ENCODE measurements around the gene CHMP3. TPM values are rescaled to one million over a fixed set of nuclear protein-coding genes. Genes with fewer than 3 reads are reported as not detected.

The CHMP3 gene
- total RNA-seq, 4 donors from 2014 or later: 206 to 236 (median 211) TPM

- WGBS, 2 donors (ENCODE audit: low coverage in 1 of 2): 100% methylated on average over 3 of the region's 3 CpGs
- ATAC-seq: no peak
- no peaks in the 10 kb centered on the region for H3K27me3 ChIP-seq
Measured at GRCh38 chr2:86533589-86533988, 29.7 kb downstream of the CHMP3 start.

DNA sequence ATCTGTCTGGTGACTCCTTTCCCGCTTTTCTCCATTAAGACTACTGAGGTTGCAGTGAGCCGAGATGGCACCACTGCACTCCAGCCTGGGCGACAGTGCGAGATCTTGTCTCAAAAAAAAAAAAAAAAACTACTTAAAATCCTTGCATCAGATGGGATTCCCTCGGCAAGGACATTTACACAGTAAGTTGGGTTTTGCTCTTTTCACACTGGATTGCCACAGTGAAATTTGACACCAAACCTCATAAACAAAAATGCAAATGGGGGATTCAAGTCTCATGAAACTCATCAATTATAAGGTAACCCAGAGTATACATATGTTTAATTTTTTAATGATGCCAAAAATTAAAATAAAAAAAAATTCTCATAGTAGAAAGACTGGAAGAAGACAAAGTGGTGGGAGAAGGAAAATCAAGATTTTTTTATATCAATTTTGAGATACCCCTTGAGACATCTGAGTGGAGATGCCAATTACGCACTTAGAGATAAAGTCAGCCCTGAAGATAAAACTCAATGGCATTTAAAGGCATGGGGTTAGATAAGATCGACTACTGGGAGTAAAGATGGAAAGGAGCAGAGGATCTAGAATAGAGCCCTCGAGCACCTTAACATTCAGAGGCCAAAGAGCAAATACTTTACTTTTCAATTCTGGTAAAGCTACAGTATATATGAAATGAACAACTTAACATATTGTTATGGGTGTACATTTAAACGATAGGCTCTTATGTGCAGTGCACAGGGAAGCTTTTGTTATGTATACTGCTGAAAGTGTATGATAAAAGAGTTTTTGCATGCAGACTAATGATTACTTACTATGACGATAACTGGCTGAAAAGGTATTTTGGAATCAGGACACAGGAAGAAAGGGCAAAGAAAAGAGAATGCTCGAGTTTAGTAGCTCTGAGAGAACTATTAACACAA is 37.6 kb downstream of the CHMP3 start:
- Histone ChIP-seq H3K27me3 (no peaks in the 10 kb centered on the region), H3K27ac (no peak overlapping the region), H3K4me1 (no peaks in the 10 kb centered on the region), H3K4me3 (no peak overlapping the region), H3K9me3 (no peaks in the 10 kb centered on the region), H3K36me3 (peaks cover 0 to 52% of the 10 kb centered on the region in 2 donors)
- TF ChIP-seq, protein P1, sequence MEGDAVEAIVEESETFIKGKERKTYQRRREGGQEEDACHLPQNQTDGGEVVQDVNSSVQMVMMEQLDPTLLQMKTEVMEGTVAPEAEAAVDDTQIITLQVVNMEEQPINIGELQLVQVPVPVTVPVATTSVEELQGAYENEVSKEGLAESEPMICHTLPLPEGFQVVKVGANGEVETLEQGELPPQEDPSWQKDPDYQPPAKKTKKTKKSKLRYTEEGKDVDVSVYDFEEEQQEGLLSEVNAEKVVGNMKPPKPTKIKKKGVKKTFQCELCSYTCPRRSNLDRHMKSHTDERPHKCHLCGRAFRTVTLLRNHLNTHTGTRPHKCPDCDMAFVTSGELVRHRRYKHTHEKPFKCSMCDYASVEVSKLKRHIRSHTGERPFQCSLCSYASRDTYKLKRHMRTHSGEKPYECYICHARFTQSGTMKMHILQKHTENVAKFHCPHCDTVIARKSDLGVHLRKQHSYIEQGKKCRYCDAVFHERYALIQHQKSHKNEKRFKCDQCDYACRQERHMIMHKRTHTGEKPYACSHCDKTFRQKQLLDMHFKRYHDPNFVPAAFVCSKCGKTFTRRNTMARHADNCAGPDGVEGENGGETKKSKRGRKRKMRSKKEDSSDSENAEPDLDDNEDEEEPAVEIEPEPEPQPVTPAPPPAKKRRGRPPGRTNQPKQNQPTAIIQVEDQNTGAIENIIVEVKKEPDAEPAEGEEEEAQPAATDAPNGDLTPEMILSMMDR (IDR thresholded peaks at IDR 0.05): no peak
- TF ChIP-seq POLR2A (IDR thresholded peaks at IDR 0.05) (no peak), POLR2AphosphoS5 (IDR thresholded peaks at IDR 0.05) (no peak), EP300 (IDR thresholded peaks at IDR 0.05) (no peak)
- 80 to 92% methylated on average over 11 of the region's 11 CpGs for WGBS, 2 donors (ENCODE audit: low coverage in 1 of 2)
- ATAC-seq: no peak

More at GRCh38 chr2:86533589-86533988, 29.7 kb downstream of the CHMP3 start:
- H3K4me3 ChIP-seq: no peak overlapping the region
- no peaks in the 10 kb centered on the region for H3K9me3 ChIP-seq
- no peak overlapping the region for H3K27ac ChIP-seq
- TF ChIP-seq EP300 (IDR thresholded peaks at IDR 0.05): no peak
- TF ChIP-seq, protein P1 (IDR thresholded peaks at IDR 0.05): no peak
- no peak for TF ChIP-seq POLR2AphosphoS5 (IDR thresholded peaks at IDR 0.05)
- no peak for TF ChIP-seq POLR2A (IDR thresholded peaks at IDR 0.05)
- peaks cover 0 to 5% of the 10 kb centered on the region in 2 donors for H3K36me3 ChIP-seq
- H3K4me1 ChIP-seq: no peaks in the 10 kb centered on the region

DNA sequence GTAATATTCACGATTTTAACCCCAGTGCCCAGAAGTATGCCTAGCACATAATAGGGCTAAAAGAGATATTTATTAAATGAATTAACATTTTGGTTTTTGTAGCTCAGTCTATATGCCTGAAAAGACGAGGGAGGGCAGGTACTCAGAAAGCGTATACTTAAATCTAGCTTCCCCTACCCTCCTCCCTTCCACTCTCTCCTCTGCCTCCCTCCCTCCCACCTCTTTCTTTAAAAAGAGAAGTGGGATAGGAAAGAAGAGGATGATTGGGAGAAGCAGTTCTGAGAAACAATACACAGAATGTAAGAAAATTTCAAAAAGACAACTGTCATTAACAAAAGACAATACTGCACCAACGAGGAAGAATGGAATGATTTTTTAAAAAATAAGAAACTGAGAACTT is 39.8 kb downstream of the CHMP3 start:
- 89 to 90% methylated on average over 3 to 4 of the region's 4 CpGs for WGBS, 2 donors (ENCODE audit: low coverage in 1 of 2)
- Histone ChIP-seq H3K27me3 (no peaks in the 10 kb centered on the region), H3K4me1 (peaks cover 0 to 15% (median 0%) of the 10 kb centered on the region in 3 donors), H3K9me3 (no peaks in the 10 kb centered on the region), H3K36me3 (peaks cover 0 to 46% of the 10 kb centered on the region in 2 donors), H3K27ac (no peak overlapping the region), H3K4me3 (no peak overlapping the region)
- ATAC-seq: no peak
- TF ChIP-seq EP300 (IDR thresholded peaks at IDR 0.05): no peak
- TF ChIP-seq, protein P1 (IDR thresholded peaks at IDR 0.05): no peak
- no peak for TF ChIP-seq POLR2A (IDR thresholded peaks at IDR 0.05)
- no peak for TF ChIP-seq POLR2AphosphoS5 (IDR thresholded peaks at IDR 0.05)

DNA sequence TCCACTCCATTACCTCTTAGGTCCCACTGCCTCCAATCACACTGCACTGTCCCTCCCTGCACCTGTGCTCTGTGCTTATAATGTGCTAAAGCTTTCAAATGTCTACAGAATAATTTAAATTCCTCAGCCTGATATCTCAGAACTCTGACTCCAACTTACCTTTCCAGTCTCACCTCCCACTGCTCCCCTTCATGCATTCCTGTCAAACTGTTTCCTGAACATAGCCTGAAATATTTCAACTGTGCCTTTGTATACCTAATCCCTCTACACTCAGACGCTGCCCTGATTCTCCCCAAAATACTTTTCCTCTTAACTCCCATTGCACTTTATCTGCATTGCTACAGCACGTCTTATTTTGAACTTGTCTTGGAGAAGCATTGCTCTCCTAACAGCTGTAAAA is 40.5 kb downstream of the CHMP3 start:
- no peak for ATAC-seq
- Histone ChIP-seq H3K4me3 (no peak overlapping the region), H3K36me3 (peaks cover 0 to 38% of the 10 kb centered on the region in 2 donors), H3K9me3 (no peaks in the 10 kb centered on the region), H3K27me3 (no peaks in the 10 kb centered on the region), H3K27ac (no peak overlapping the region), H3K4me1 (peaks cover 0 to 16% (median 0%) of the 10 kb centered on the region in 3 donors)
- WGBS, 2 donors (ENCODE audit: low coverage in 1 of 2): 83 to 100% methylated on average over 1 to 2 of the region's 2 CpGs
- TF ChIP-seq, protein P1 (IDR thresholded peaks at IDR 0.05): no peak
- TF ChIP-seq POLR2AphosphoS5 (IDR thresholded peaks at IDR 0.05) (no peak), EP300 (IDR thresholded peaks at IDR 0.05) (no peak), POLR2A (IDR thresholded peaks at IDR 0.05) (no peak)

All from gastroesophageal sphincter (tissue), 4 donors.